Peyer's patch (tissue), 4 donors: ENCODE results near the gene CCDC73.

Experiments used
- CTCF ChIP-seq, 6 experiments: fragments of 450-650 bp in 4 of 6; fragments of 200-600 bp in 2 of 6; sonication (generic) in 1 of 6; IDR thresholded peaks; one replicate each; pipeline ENCODE4 v1.5.1; 2017 to 2019; ENCODE audit warnings: antibody characterized with exemption in 6 of 6, mild to moderate bottlenecking in 3 of 6, moderate library complexity in 1 of 6
- POLR2A ChIP-seq, 2 donors: fragments of 450-650 bp; IDR thresholded peaks; one replicate each; pipeline ENCODE4 v1.5.1; 2017; ENCODE audit warnings: antibody characterized with exemption in 2 of 2, mild to moderate bottlenecking in 2 of 2, moderate library complexity in 2 of 2

GRCh38 chr11:32561835-32562234 lies 232.6 kb downstream of the CCDC73 start:
- TF ChIP-seq CTCF (IDR thresholded peaks at IDR 0.05), result no peak
- TF ChIP-seq POLR2A (IDR thresholded peaks at IDR 0.05), result no peak
